HepG2 (cell line): ENCODE results near the gene ERBB3. TPM values are rescaled to one million over a fixed set of nuclear protein-coding genes. Genes with fewer than 3 reads are reported as not detected.
A peak's percentile ranks its signal among the peaks of the same experiment; 100 is the strongest.

Experiments used
- BHLHE40 ChIP-seq: IDR thresholded peaks from 2 replicates; pipeline ENCODE4 v1.6.1; 2011; ENCODE audit warnings: low read length, improper control_type of control experiment
- CBX2 ChIP-seq, 2 experiments: fragments of 200-600 bp in 1 of 2; sonication (generic); formaldehyde crosslinking in 1 of 2; IDR thresholded peaks; 2 replicates each; pipeline versions ENCODE4 v1.7.0 to v1.8.1; 2018 to 2022; ENCODE audit warnings: low read depth in 2 of 2, low read length in 1 of 2, mild to moderate bottlenecking in 1 of 2, missing genetic modification reagents in 1 of 2
- CCAR2 ChIP-seq: fragments of 200-400 bp; formaldehyde crosslinking; optimal IDR thresholded peaks from 2 replicates; pipeline ENCODE3; 2018; ENCODE audit warnings: low read depth, mild to moderate bottlenecking, low read length, moderate library complexity
- CENPX ChIP-seq: sonication (generic); formaldehyde crosslinking; IDR thresholded peaks from 2 replicates; pipeline ENCODE4 v1.9.0; 2021; ENCODE audit warnings: mild to moderate bottlenecking, missing genetic modification reagents, moderate library complexity
- CHD4 ChIP-seq: fragments of 200-600 bp; sonication (generic); IDR thresholded peaks from 2 replicates; pipeline ENCODE4 v1.7.0; 2017; ENCODE audit warnings: mild to moderate bottlenecking, low read length, borderline replicate concordance
- GABPA ChIP-seq, 2 experiments: IDR thresholded peaks; 2 replicates each; pipeline ENCODE4 v1.6.1; 2011 to 2016; ENCODE audit warnings: low read depth in 2 of 2, low read length in 1 of 2, missing biosample characterization in 1 of 2, missing genetic modification characterization in 1 of 2
- GATAD1 ChIP-seq: IDR thresholded peaks from 2 replicates; pipeline ENCODE4 v1.6.1; 2016; ENCODE audit warnings: missing genetic modification reagents, missing compliant biosample characterization
- NR2F6 ChIP-seq, 2 experiments: IDR thresholded peaks; 2 replicates each; pipeline ENCODE4 v1.6.1; 2016; ENCODE audit warnings: antibody characterized with exemption in 1 of 2, mild to moderate bottlenecking in 1 of 2
- ONECUT2 ChIP-seq: sonication (generic); formaldehyde crosslinking; IDR thresholded peaks from 2 replicates; pipeline ENCODE4 v1.4.0; 2020; ENCODE audit warnings: missing genetic modification reagents
- RBM39 ChIP-seq: fragments of 200-400 bp; formaldehyde crosslinking; IDR thresholded peaks from one replicate; pipeline ENCODE4 v1.6.1; 2018; ENCODE audit warnings: antibody characterized with exemption, mild to moderate bottlenecking, low read depth, low read length; ENCODE audit not compliant: poor library complexity, severe bottlenecking
- TEAD2 ChIP-seq: sonication (generic); formaldehyde crosslinking; IDR thresholded peaks from 2 replicates; pipeline ENCODE4 v1.9.0; 2021; ENCODE audit warnings: missing genetic modification reagents
- ZBTB21 ChIP-seq: sonication (generic); formaldehyde crosslinking; IDR thresholded peaks from 2 replicates; pipeline ENCODE4 v1.4.0; 2020; ENCODE audit warnings: missing genetic modification reagents
- ZNF10 ChIP-seq: sonication (generic); formaldehyde crosslinking; IDR thresholded peaks from 2 replicates; pipeline ENCODE4 v1.4.0; 2020; ENCODE audit warnings: mild to moderate bottlenecking, low read depth, missing genetic modification reagents, borderline replicate concordance
- ZNF251 ChIP-seq: sonication (generic); formaldehyde crosslinking; IDR thresholded peaks from 2 replicates; pipeline ENCODE4 v1.9.0; 2021; ENCODE audit warnings: mild to moderate bottlenecking, missing genetic modification reagents
- ZNF30 ChIP-seq: sonication (generic); formaldehyde crosslinking; IDR thresholded peaks from 2 replicates; pipeline ENCODE4 v1.5.0; 2020; ENCODE audit warnings: mild to moderate bottlenecking, missing genetic modification reagents
- ZNF317 ChIP-seq: sonication (generic); formaldehyde crosslinking; IDR thresholded peaks from 2 replicates; pipeline ENCODE4 v1.5.0; 2020; ENCODE audit warnings: mild to moderate bottlenecking, missing genetic modification reagents
- ZNF331 ChIP-seq: sonication (generic); formaldehyde crosslinking; IDR thresholded peaks from 2 replicates; pipeline ENCODE4 v1.4.0; 2020; ENCODE audit warnings: missing genetic modification reagents
- ZNF33B ChIP-seq: sonication (generic); formaldehyde crosslinking; IDR thresholded peaks from 2 replicates; pipeline ENCODE4 v1.5.1; 2020; ENCODE audit warnings: mild to moderate bottlenecking, missing genetic modification reagents
- ZSCAN25 ChIP-seq: sonication (generic); formaldehyde crosslinking; IDR thresholded peaks from 2 replicates; pipeline ENCODE4 v1.8.0; 2022; ENCODE audit warnings: mild to moderate bottlenecking, missing genetic modification reagents
- polyA plus RNA-seq, 8 experiments: library from polyadenylated mRNA; depleted of rRNA in 3 of 8; stranded (reverse) in 7 of 8; unstranded in 1 of 8; fragments of >200 nt; fragmentation: Illumina TruSeq in 4 of 8; extraction: Trizol in 4 of 8; gene quantifications; 2 replicates each; pipeline versions ENCODE4 v1.2.1 to v1.2.3, GENCODE V29; 2011 to 2016; ENCODE audit warnings: low read depth in 4 of 8, missing spikeins in 1 of 8, mixed read lengths in 1 of 8; ENCODE audit not compliant: insufficient read depth in 1 of 8
- total RNA-seq, 5 experiments: library from RNA; depleted of rRNA; stranded (reverse); fragments of >200 nt; fragmentation: Illumina TruSeq; extraction: Trizol; gene quantifications; 2 replicates each; pipeline ENCODE4 v1.2.3, GENCODE V29; 2016; ENCODE audit warnings: low read depth in 1 of 5
- TF ChIP-seq, protein P1 (sequence below): sonication (generic); formaldehyde crosslinking; conservative IDR thresholded peaks from 2 replicates; pipeline ENCODE4 v1.8.0; 2022; ENCODE audit warnings: missing genetic modification reagents
- TF ChIP-seq, protein P2 (sequence below): sonication (generic); formaldehyde crosslinking; IDR thresholded peaks from 2 replicates; pipeline ENCODE4 v1.5.0; 2020; ENCODE audit warnings: mild to moderate bottlenecking, missing genetic modification reagents
- TF ChIP-seq, protein P3 (sequence below): sonication (generic); formaldehyde crosslinking; IDR thresholded peaks from 2 replicates; pipeline ENCODE4 v1.8.0; 2022; ENCODE audit warnings: mild to moderate bottlenecking, missing genetic modification reagents, moderate library complexity
- TF ChIP-seq, protein P4 (sequence below): sonication (generic); formaldehyde crosslinking; IDR thresholded peaks from 2 replicates; pipeline ENCODE4 v1.4.0; 2020; ENCODE audit warnings: mild to moderate bottlenecking, missing genetic modification reagents

The ERBB3 gene
- total and polyA plus RNA-seq, 2 of the 13 experiments (the other 11 are each of a cell fraction or from before 2014, with no cell fraction given), result 93.6 to 358 TPM

DNA sequence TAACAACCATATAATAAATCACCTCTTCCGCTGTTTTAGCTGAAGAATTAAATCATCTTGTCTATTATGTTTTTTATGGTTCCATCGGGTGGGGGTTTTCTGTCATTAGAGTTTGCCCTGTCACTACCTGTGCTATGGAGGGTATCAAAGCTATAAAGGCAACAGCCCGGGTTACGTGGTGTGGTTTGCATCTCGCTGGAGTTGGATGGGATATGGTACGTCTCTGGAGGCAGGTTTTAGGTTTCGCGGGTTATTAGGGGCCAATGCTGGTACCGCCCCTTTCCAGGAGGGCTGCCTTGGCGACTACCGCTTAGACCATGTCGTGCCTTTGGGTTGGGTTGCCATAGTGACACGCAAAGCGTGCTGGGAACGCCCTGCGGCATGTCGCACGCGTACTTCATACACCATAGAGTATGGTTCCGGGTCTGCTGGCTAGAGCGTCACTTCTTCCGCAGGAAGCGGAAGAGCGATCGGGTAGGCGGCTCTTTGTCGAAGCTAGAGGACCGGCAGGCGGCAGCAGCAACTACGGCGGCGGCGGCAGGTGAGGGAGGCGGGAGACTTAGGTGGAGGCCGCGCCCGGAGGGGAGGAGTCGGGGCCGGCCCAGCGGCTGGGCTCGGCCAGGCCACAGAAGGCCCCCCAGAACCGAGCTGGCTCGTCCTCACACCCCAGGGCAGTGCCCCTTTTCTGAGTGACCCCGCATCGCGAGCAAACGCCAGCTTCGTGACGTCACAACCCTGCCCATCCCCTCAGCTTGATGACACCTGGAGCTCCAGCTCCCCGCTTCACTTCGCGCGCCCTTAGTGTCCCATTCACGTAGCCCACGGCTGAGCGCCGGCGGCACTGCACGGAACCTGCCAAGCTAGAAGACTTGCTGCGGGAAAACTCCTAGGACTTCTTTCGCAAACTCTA is 38.1 kb downstream of the ERBB3 start, which contains the start of gene ZC3H10 (continued):
- TF ChIP-seq NR2F6 (IDR thresholded peaks at IDR 0.05) (no peak), NR2F6 (CRISPR knock-in tag; IDR thresholded peaks at IDR 0.05) (peak; percentile 41; the same call in 1 of the 2 replicates), GATAD1 (CRISPR knock-in tag) (peak; percentile 96), ZBTB21 (peak; percentile 88), CCAR2 (no peak), GABPA (IDR thresholded peaks at IDR 0.05; ENCODE audit: low read depth, low read length) (peak; percentile 99), GABPA (CRISPR knock-in tag; IDR thresholded peaks at IDR 0.05; ENCODE audit: low read depth) (peak; percentile 97), ZNF251 (CRISPR knock-in tag) (no peak), CENPX (CRISPR knock-in tag) (no peak), CHD4 (no peak), ZNF10 (CRISPR knock-in tag) (no peak), ZNF331 (CRISPR knock-in tag) (peak; percentile 94), ZNF33B (CRISPR knock-in tag) (no peak), RBM39 (peak; percentile 84), TEAD2 (CRISPR knock-in tag) (no peak), BHLHE40 (peak; percentile 89), ZNF30 (CRISPR knock-in tag) (no peak), ZNF317 (0 out of 2 replicates have a peak, but pooled peaks have one; percentile 48), ZSCAN25 (CRISPR knock-in tag) (no peak), ONECUT2 (CRISPR knock-in tag) (peak; percentile 42; the same call in 1 of the 2 replicates), CBX2 (IDR thresholded peaks at IDR 0.05; ENCODE audit: low read depth, low read length) (no peak), CBX2 (CRISPR knock-in tag; IDR thresholded peaks at IDR 0.05; ENCODE audit: low read depth) (no peak)
- TF ChIP-seq, protein P1, sequence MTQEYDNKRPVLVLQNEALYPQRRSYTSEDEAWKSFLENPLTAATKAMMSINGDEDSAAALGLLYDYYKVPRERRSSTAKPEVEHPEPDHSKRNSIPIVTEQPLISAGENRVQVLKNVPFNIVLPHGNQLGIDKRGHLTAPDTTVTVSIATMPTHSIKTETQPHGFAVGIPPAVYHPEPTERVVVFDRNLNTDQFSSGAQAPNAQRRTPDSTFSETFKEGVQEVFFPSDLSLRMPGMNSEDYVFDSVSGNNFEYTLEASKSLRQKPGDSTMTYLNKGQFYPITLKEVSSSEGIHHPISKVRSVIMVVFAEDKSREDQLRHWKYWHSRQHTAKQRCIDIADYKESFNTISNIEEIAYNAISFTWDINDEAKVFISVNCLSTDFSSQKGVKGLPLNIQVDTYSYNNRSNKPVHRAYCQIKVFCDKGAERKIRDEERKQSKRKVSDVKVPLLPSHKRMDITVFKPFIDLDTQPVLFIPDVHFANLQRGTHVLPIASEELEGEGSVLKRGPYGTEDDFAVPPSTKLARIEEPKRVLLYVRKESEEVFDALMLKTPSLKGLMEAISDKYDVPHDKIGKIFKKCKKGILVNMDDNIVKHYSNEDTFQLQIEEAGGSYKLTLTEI (CRISPR knock-in tag), result no peak
- TF ChIP-seq, protein P2, sequence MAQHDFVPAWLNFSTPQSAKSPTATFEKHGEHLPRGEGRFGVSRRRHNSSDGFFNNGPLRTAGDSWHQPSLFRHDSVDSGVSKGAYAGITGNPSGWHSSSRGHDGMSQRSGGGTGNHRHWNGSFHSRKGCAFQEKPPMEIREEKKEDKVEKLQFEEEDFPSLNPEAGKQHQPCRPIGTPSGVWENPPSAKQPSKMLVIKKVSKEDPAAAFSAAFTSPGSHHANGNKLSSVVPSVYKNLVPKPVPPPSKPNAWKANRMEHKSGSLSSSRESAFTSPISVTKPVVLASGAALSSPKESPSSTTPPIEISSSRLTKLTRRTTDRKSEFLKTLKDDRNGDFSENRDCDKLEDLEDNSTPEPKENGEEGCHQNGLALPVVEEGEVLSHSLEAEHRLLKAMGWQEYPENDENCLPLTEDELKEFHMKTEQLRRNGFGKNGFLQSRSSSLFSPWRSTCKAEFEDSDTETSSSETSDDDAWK, result no peak
- TF ChIP-seq, protein P3, sequence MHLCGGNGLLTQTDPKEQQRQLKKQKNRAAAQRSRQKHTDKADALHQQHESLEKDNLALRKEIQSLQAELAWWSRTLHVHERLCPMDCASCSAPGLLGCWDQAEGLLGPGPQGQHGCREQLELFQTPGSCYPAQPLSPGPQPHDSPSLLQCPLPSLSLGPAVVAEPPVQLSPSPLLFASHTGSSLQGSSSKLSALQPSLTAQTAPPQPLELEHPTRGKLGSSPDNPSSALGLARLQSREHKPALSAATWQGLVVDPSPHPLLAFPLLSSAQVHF (CRISPR knock-in tag), result no peak
- TF ChIP-seq, protein P4, sequence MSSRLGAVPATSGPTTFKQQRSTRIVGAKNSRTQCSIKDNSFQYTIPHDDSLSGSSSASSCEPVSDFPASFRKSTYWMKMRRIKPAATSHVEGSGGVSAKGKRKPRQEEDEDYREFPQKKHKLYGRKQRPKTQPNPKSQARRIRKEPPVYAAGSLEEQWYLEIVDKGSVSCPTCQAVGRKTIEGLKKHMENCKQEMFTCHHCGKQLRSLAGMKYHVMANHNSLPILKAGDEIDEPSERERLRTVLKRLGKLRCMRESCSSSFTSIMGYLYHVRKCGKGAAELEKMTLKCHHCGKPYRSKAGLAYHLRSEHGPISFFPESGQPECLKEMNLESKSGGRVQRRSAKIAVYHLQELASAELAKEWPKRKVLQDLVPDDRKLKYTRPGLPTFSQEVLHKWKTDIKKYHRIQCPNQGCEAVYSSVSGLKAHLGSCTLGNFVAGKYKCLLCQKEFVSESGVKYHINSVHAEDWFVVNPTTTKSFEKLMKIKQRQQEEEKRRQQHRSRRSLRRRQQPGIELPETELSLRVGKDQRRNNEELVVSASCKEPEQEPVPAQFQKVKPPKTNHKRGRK (CRISPR knock-in tag), result no peak
